Measurements from ENCODE around the gene MPEG1.

The MPEG1 gene

DNA sequence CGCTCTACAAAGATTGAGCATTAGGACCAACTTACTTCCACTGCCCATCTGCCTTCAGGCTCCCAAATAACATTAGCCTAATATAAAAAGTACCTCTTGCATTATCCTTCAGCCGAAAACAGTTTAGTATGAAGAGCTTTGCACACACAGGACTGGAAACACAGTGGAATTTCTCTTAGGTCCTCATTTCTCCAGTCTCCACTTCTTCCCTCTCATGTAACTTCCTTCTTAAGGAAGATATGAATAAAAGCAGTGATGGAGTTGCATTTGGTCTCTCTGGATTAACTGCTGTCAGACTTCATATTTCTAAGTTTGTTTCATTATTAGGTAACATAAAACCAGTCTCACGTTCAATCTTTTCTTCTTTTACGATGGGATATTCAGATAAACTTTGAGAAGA lies 5.6 kb upstream of the MPEG1 start:
- no peak for DNase-seq

DNA sequence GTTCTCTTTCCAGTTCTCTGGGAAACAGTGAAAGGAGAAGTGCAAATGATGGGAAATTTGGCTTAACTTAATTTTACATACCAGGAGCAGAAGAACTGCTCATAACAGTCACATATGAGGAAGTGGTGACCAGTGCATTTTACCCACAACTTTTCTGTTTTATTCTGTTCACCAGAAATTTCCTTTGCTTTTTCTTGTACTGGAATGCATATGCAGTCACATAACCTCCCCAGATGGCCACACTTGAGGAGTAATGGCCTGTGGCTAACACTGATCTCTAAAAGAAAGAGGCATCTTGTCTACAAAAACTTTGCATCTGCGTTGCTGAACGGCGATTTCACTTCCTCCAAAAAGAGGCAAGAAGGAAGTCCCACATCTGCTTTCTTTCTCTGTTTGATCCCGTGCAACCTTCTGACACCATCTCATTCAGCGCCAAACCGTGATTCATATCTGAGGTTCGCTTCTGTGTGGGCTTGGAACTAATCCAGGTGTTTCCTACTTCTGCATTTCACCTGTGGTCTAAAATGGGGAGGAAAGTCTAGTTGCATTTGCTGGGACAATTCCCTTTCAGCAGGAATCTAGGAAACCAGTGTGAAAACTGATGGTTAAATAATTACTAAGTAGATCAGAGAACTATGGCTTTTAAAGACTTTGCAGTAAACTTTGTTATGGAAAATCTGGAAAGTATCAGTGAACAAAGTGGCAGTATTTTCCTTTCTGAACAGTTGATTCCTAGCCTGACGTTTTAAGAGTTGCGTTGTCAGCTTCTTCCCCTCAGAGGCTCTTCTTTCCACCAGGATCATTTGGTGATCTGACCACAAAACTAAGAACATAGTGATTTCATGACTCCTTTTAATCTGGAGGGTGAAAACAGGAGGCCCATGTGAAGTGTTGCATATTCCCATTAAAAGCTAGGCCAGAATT lies 4.2 kb upstream of the MPEG1 start:
- DNase-seq, result peak; percentile 19

DNA sequence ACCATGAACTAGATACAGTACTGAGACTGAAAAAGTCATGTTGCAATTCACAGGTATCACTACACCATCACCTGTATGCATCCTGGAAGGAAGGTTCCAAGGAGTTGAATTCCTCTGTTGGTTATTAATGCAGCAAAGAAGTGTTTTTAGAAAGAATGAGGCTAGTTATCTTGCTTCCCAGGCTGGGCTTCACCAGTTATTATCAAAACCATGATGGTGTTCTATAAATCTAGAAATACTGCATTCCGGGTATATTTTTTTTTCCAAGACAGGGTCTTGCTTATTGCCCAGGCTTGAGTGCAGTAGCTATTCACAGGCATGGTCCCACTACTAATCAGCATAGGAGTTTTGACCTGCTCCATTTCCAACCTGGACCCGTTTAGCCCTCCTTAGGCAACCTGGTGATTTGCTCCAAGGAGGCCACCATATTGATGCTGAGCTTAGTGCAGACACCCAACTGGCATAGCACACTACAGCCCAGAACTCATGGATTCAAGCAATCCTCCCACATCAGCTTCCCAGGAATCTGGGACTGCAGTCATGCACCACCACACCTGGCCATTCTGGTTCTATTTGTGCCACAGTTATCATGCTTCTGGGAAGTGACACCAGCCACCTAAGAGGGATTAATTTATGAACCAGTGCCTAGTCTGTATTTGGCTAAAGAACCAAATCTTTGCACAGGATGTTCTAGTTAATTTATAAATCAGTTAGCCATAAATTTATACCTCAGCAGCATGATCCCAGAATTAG lies 1.6 kb upstream of the MPEG1 start:
- no peak for DNase-seq

DNA sequence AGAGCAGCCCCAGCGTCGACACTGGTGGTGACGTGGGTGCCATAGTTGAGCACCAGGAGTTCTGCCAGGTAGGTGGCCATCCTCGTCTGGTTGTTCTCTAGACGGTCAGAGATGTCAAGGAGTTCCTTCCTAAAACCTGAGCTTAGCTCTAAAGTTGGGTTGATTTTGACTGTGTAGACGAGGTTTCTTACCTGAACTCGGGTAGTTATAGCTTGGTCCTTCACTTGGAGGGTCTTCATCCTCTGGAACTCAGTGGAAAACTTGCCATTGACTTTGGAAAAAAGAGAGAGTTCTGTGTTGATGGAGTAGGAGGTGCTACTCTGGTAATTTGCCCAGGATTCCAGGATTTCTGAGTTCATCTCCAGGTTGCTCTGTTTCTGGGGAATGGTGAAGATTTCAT lies 505 bp downstream of the MPEG1 start:
- DNase-seq, result no peak

DNA sequence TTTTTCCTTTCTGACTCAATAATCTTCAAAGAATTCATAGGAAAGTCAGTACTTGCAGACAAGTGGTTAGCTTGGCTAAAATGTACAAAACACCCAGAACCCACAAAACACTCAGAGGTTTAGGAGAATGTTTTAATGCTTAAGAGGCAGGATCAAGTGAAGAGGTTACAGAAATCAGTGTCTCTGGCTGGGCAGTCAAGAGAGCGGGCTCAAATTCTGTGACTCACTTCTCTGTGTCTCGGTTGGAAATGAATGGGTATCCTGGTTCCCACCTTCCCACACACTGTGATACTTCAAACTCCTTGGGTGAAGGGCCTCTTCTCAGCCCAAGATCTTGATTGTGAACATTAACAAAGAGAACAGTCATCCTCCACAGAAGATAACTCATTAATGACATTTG lies 3.8 kb downstream of the MPEG1 start:
- no peak for DNase-seq

DNA sequence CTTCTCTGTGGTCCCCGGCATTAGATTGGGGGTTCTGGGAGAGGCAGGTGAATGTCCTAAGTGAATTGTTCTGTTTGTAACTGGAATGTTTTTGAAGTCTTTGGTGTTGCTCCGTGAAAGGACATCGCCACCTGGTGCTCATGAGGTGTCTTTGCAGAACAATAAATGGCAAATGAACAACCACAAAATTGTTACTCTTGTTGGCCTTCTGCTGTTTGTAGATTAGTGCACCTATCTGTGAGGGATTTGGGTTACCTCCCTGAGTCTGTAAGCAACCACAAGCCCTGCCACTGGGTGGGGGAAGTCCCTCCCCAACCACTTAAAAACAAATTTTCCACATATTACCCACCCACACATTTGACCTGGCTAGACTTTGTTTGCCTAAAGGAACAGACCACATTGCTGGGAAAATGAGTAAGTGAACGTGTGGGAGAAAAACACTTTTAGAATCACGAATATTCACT lies 4.7 kb downstream of the MPEG1 start:
- DNase-seq, result peak; percentile 49

DNA sequence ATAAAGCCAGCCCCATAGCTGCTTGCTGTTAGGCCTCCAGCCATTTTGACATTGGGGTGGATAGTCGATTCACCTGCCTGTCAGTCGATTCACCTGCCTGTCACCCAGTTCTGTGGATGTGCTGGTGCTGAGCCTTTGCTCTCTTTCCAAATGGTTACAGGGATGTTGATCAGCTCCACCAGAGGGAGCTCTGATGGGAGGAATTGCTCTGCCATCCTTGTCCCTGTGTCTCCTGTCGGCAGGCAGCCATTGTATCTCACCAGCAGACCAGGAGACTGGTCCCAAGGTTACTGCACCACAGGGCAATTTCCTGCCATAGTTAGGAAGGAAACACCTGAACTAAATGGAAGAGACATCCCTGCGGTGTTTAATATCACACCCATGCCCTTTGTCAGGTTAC lies 6.1 kb downstream of the MPEG1 start:
- peak; percentile 41 for DNase-seq

DNA sequence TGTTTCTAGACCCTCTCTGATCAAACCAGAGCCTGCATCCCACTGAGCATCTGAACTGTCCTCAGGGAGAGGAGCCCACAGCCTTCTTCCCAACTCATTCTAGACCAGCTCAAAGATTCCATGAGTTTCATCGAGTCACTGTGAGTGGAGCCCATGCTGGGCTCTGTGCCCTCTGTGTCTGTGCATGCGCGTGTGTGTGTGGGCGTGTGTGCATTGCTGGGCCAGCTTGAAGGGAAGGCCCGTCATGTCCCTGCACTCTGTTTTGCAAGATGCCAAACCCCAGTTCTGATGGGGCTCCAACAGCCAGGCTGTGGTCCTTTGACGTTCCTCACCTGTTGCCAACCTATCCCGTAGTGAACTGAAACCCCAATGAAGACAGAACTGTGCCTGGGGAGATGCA lies 7.1 kb downstream of the MPEG1 start:
- no peak for DNase-seq

DNA sequence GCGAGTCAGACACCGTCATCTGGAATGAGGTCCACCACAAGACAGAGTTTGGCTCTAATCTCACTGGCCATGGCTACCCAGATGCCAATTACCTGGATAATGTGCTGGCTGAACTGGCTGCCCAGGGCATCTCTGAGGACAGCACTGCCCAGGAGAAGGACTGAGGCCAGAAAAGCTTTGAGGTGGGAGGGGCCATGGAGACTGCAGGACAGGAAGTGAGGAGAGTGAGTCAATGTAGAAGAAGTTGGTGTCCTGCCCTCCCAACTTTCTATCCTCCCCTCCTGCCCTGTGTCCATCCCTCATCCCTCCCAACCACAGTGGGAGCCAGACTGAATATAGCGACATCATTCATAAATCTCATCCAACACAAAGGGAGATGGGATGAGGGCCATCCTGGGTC lies 8.0 kb downstream of the MPEG1 start:
- DNase-seq, result peak; percentile 57

DNA sequence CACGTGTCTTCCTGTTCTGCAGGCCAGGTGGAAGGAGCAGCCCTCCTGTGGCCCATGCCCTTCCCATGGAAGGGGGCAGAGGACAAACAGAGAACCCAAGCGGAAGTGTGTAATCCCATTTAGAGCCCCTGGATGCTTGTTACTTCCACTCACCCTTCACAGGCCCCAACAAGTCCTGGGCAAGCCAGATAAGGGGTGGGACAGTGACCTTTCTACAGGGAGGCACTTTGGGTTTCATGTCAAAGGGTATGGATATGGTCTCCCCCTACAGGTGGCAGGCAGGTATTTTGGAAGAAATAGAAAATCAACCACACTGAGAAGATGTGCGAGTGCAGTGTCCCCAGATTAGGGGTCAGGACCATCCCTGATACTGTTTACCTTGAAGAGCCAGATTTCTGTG lies 11.4 kb downstream of the MPEG1 start:
- no peak for DNase-seq

DNA sequence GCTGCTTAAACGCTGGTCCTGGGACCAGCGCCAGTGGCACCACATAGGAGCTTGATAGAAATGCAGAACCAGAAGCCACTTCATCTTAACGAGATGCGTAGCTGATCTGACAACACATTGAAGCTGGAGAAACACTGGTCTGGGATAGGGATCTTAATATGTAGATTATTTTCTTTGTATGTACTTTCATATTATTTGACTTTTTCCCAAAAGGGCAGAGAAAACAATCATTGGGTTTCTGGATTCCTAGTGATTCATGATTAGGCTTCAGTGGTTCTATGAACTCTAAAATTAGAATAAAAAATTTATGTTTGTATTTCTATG lies 12.3 kb downstream of the MPEG1 start:
- no peak for DNase-seq

DNA sequence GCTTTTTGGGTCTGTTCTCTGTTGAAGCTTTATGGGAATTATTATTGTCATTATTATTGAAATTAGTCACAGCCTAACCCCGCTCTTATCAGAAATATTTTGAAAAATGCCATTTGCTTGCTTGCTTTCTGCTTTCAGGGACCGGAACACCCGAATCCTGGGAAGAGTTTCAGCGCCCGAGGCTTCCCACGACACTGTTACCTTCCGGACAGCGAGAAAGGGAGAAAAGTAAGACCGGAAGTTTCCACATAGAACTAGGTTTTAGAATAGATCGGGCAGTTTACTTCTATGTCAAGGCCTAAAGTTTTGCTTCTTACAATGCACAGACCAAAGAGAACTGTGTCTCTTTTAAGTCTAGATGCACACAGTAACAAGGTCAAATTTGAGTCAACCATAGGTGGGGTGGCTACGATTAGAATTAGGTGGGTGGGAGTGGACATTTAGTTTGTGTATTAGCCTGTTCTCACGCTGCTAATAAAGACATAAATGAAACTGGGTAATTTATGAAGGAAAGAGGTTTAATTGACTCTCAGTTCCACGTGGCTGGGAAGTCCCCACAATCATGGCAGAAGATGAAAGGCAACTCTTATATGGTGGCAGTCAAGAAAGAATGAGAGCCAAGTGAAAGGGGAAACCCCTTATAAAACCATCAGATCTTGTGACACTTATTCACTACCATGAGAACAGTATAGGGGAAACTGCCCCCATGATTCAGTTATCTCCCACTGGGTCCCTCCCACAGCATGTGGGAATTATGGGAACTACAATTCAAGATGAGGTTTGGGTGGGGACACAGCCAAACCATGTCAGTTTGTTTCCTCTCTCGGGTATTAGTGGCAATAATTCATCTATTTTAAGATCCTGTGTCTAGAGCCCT lies 12.9 kb downstream of the MPEG1 start:
- no peak for DNase-seq

DNA sequence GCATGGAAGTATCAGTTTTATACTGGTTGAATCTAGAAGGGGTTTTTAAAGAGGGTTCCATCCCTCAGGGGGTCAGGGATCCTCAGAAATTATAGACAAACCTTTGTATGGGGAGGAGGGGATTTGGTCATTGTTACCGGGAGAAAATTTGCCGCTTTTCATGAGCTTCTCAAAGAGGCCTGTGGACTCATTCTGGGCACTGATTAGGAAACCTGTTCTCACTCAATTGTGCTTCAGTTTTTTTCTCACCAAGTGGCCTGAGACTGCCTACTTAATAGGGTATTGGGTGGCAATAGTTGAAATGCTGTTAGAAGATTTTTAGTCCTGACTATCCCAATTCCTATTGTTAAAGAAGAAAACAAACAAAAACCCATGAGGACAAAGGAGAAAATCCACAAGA lies 14.0 kb downstream of the MPEG1 start:
- DNase-seq, result no peak

DNA sequence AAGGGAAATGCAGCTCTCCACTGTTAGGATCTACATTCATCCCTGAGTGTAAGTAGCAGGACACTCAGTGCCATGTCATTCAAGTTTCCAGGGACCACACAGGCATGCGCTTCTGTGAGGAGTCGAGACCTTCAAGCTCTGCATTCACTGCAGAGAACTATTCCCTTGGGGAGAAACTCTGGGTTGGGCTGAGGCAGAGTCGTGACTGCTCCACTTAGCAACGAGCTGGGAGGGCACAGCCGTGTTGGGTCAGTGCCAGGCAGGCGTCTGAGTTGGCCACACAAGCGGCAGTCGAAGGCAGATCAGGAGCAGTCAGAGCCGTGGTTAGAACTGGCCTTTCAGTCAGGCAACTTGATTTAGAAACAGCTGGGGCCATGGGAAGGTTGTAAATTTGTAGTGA lies 14.7 kb downstream of the MPEG1 start:
- DNase-seq, result peak; percentile 96

DNA sequence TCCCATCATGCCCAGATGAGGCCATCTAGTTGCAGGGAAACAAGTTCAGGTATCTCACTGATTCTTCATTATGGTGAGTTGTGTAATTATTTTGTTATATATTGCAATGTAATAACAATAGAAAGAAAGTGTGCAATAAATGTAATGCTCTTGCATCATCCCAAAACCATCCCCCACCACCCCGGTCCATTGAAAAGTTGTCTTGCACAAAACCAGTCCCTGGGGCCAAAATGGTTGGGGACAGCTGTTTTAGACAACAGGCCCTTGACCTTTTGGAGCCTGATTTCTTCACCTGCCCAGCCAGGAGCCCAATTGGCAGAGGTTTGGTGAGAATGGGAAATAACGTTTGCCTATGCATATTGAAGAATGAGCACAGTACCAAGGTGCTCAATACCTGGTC lies 15.9 kb downstream of the MPEG1 start:
- DNase-seq, result no peak

DNA sequence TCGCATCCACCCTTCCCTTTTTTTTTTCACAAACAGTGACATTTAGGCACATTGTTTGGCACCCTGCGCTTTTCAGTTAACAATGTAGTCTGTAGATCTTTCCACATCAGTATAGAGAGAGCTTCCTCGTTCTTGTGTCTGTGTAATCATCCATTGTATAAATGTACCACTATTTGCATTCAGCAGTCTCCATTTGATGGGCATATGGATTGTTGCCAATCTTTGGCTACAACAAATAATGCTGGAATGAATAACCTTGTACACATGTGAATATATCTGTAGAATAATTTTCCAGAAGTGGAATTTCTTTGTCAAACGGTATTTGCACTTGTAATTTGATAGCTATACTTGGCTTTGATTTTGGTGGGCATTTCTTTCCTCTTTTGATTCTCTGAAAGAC lies 17.1 kb downstream of the MPEG1 start:
- DNase-seq, result no peak

DNA sequence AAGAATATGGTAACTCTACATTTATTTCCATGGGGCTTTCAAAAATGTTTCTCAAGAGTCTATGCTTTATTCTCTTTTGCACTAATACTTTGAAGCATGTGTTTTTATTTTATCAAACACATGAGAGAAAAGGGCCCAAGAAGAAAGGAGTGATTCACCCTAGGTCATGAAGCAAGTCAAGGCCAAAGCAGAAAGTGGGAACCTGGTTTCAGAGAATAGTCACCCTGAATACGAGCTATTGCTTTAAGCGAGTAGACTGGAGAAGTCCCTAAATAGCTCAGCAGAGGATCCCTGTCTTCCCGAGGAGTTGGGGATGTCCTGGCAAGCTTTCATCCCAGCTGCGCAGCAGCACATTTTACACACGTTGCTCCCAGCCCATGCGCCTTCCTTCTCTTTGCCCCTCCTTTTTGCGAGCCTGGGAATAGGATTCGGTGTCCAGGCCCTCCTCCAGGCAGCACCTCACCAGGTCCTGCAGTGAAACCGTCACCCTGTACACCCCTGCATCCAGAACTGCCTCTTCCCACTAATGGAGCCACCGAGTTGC lies 19.1 kb downstream of the MPEG1 start:
- DNase-seq, result no peak

DNA sequence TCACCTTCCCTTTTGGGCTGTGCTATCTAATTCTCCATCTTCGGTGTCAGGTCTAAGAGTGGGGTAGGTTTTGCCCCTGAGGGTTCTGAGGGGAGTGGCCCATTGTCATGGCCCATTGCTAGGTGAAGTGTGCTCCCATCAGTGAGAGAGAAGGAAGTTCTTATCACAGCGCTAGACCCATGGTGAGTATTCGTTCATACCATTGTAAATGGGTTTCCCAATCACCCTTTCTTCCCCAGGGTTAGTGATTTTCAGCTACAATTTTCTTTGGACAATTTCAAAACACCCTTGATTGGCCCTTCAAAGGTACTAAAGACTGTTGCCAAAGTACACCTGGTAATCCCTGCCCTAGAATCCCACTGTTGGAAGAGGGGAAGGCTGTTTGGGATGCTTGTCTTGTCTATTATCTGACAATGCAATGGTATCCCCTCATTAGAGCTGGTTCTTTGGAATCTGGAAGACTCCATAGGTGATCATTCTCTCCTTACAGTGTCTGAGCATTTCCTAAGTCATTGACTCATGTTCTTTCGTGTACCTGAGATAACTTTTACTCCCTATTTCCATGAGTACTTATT lies 20.2 kb downstream of the MPEG1 start:
- DNase-seq, result no peak

DNA sequence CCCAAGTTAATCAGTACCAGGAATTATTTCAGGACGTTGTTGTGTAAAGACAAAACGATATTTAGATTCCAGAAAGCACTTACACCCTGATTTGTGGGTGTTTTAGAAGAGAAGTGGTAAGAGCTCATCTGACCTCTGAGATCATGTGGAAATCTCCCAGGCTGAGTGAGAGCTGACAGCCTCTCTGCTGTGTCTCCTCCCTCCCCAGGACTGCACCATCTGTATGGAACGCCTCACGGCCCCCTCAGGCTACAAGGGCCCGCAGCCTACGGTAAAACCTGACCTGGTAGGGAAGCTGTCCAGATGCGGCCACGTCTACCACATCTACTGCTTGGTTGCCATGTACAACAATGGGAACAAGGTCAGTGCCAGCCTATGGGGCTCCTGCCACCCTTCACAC lies 20.8 kb downstream of the MPEG1 start:
- DNase-seq, result no peak

DNA sequence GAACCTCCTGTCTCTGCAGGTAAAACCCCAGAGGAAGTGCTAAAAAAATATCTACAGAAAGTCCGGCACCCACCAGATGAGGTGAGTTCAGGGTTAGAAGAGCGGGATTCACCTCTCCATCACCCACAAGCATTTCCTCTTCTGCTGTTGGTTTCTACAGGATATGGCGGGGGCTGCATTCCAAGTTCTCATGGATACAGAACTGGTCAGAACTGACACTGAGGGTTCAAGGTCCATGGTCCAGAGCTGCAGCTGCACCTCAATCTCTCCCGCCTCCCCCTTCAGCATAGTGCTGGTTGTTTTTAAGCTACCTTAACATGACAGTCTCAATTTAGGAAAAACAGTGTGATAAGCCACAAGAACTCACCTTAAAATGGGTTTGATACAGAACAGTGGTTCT lies 21.6 kb downstream of the MPEG1 start:
- no peak for DNase-seq

DNA sequence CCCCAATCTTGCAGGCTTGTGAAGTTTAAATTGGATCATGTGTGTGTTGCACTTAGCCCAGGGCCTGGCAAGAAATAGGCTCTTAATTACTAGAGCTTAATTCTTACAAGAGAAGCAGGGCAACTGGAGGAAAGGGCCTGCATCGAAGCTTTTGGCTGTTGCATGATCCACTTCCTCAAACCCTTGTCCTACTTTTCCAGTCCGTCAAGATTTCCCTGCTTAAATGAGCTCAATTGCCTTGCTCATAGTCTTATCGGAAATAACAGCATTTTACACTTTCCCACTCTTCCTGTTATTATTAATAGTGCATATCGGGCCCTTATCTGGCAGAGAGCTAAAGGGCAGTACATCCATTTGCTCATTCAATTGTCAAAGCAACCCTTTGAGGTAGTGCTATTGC lies 22.7 kb downstream of the MPEG1 start:
- DNase-seq, result no peak

DNA sequence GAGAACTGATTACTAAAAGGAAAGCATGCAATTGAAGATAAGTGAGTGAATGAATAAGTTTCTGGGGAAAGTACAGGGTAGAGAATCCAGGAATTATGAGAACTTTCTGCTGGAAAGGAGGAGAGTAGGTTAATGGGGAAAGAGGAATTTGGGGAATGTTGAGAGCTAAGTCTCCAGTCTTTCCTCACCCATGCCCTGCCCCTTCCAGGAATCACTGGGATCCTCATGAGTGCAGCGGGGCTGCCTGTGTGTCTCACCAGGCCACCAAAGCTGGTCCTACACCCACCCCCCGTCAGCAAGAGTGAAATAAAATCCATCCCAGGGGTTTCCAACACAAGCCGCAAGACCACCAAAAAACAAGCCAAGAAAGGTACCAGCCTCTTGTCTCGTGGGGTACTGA lies 23.8 kb downstream of the MPEG1 start:
- peak; percentile 60 for DNase-seq
